D721Med (cell line): ENCODE results near the gene DLGAP1.

Experiments used
- DNase-seq: peaks from one replicate; pipeline ENCODE4 v3.0.0; 2011; ENCODE audit warnings: low spot score; ENCODE audit not compliant: insufficient read length
- FAIRE-seq: peaks from 2 replicates; lab custom pipeline; 2011; peaks lifted over from hg19 to GRCh38; lab: Jason Lieb, UNC
- TF ChIP-seq, protein P1 (sequence below): IDR thresholded peaks from 2 replicates; pipeline ENCODE4 v1.5.1; 2012; ENCODE audit warnings: mild to moderate bottlenecking, control low read depth; ENCODE audit not compliant: insufficient read depth; ENCODE audit errors: missing control alignments

Gene DLGAP1

DNA sequence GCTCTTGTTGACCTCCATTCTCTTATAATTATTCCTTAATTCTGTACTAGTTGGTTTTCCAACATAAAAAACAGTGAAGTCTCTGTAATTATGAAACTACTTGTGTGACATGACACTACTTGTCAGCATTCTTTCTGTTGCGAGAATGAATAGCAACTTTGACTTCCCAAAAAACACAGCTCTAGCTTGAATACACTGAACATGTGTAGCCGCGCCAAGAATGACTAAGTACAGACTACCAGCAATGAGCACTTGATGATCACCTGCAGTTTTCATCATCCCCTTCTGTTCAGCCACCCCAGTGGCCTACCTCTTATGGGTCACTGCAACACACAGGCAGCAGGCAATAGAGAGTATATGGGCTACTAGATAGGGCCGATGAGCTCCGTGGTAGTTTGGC lies 775.9 kb downstream of the DLGAP1 start:
- no peak for FAIRE-seq
- TF ChIP-seq, protein P1, sequence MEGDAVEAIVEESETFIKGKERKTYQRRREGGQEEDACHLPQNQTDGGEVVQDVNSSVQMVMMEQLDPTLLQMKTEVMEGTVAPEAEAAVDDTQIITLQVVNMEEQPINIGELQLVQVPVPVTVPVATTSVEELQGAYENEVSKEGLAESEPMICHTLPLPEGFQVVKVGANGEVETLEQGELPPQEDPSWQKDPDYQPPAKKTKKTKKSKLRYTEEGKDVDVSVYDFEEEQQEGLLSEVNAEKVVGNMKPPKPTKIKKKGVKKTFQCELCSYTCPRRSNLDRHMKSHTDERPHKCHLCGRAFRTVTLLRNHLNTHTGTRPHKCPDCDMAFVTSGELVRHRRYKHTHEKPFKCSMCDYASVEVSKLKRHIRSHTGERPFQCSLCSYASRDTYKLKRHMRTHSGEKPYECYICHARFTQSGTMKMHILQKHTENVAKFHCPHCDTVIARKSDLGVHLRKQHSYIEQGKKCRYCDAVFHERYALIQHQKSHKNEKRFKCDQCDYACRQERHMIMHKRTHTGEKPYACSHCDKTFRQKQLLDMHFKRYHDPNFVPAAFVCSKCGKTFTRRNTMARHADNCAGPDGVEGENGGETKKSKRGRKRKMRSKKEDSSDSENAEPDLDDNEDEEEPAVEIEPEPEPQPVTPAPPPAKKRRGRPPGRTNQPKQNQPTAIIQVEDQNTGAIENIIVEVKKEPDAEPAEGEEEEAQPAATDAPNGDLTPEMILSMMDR = no peak
- DNase-seq = no peak

DNA sequence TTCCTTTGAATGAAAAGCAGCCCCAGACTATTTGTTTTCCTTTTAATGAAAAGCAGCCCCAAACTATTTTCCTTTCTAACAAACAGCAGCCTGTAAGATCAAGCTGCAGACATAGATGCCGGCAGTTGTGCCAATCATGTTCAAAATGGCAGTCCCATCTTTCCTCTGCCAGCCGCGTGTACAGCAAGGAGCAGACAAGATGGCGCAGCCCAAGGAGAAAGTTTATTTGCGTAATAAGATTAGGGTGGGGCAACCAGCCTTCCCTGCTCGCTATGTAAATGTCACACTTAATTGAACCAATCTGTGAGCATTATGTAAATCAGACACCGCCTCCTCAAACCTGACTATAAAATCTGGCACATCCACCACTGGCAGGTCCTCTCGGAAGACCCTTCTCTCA lies 779.1 kb downstream of the DLGAP1 start:
- TF ChIP-seq, protein P1 = no peak
- DNase-seq (no peak), FAIRE-seq (no peak)

GRCh38 chr18:3675446-3675845 lies 779.7 kb downstream of the DLGAP1 start:
- TF ChIP-seq, protein P1 = no peak
- FAIRE-seq = no peak

GRCh38 chr18:3671176-3671575 lies 783.9 kb downstream of the DLGAP1 start:
- TF ChIP-seq, protein P1 = no peak
- DNase-seq (no peak), FAIRE-seq (no peak)

More at GRCh38 chr18:3675446-3675845, 779.7 kb downstream of the DLGAP1 start:
- no peak for DNase-seq

- DNase-seq (no peak), FAIRE-seq (no peak)
- TF ChIP-seq, protein P1 = no peak
Observed at GRCh38 chr18:3669376-3669775, 785.7 kb downstream of the DLGAP1 start.

GRCh38 chr18:3667255-3668137 lies 787.6 kb downstream of the DLGAP1 start:
- no peak for DNase-seq

More at GRCh38 chr18:3667255-3668137, 787.6 kb downstream of the DLGAP1 start:
- TF ChIP-seq, protein P1 = no peak
- FAIRE-seq = no peak
